Esophagus (tissue), 2 donors: ENCODE measurements around the gene PPP1CA. TPM values are rescaled to one million over a fixed set of nuclear protein-coding genes. Genes with fewer than 3 reads are reported as not detected.

Source experiments
- H3K27ac ChIP-seq, 2 donors: one replicate each; pipeline ENCODE4 v1.5.1; 2013; ENCODE audit warnings: low read depth in 2 of 2, mild to moderate bottlenecking in 2 of 2, inconsistent platforms in 1 of 2, low read length in 1 of 2, moderate library complexity in 1 of 2
- H3K27me3 ChIP-seq, 2 donors: one replicate each; pipeline ENCODE4 v1.6.1; 2013; ENCODE audit warnings: low read length in 2 of 2, control low read depth in 1 of 2, mild to moderate bottlenecking in 1 of 2; ENCODE audit not compliant: insufficient read depth in 2 of 2, control insufficient read depth in 1 of 2
- H3K36me3 ChIP-seq, 2 donors: one replicate each; pipeline ENCODE4 v1.6.1; 2013; ENCODE audit warnings: low read length in 1 of 2; ENCODE audit not compliant: control insufficient read depth in 2 of 2, insufficient read depth in 2 of 2
- H3K4me1 ChIP-seq, 2 donors: one replicate each; pipeline ENCODE4 v1.6.1; 2013; ENCODE audit warnings: low read length in 1 of 2; ENCODE audit not compliant: control insufficient read depth in 2 of 2, insufficient read depth in 2 of 2
- H3K4me3 ChIP-seq, 2 donors: one replicate each; pipeline ENCODE4 v1.5.1; 2013; ENCODE audit warnings: low read length in 2 of 2, mild to moderate bottlenecking in 2 of 2, low read depth in 1 of 2, moderate library complexity in 1 of 2
- H3K9me3 ChIP-seq, 2 donors: one replicate each; pipeline ENCODE4 v1.6.1; 2013; ENCODE audit warnings: mild to moderate bottlenecking in 2 of 2, low read depth in 1 of 2, low read length in 1 of 2, moderate library complexity in 1 of 2; ENCODE audit not compliant: control insufficient read depth in 2 of 2, insufficient read depth in 1 of 2
- WGBS, 2 donors: extraction: QIAGEN DNeasy Blood & Tissue Kit; methylation state at CpG; one replicate each; pipeline ENCODE4 v1.1.7; 2013; 5-methylcytosine and 5-hydroxymethylcytosine counted together
- polyA plus RNA-seq, 2 donors: library from polyadenylated mRNA; stranded (reverse); fragments of 200-250 nt; gene quantifications; one replicate each; pipeline ENCODE4 v1.2.3, GENCODE V29; 2013
- donor health status: healthy with polysubstance abuse.
- donor health status: Bipolar disorder and iron deficiency.

Gene PPP1CA
- polyA plus RNA-seq, 2 donors, result 105 to 149 TPM

DNA sequence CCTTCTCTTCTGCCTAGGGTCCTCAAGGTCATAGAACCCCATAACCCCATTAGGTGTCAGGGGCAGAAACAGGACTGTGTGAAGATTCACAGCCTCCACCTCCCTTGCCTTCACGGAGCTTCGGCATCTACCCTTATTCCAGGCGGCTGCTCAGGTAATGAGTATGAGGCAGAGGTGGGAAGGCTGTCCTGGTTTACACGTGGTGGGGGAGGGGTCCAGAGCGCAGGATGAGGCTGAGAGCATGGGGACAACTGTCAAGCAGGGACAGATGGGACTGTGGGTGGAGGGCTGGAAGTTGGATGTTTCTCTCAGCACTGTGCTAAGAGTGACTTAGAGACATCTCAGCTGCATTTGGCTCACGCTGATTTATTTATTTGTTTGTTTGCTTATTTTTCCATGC is 14.1 kb downstream of the PPP1CA start:
- H3K27ac ChIP-seq, result no peak overlapping the region
- H3K27me3 ChIP-seq, result no peaks in the 10 kb centered on the region
- H3K4me1 ChIP-seq, result peaks cover 2 to 7% of the 10 kb centered on the region in 2 donors
- H3K36me3 ChIP-seq, result no peaks in the 10 kb centered on the region
- no peaks in the 10 kb centered on the region for H3K9me3 ChIP-seq
- 64 to 71% methylated on average over 6 of the region's 6 CpGs for WGBS, 2 donors
- H3K4me3 ChIP-seq, result no peak overlapping the region

DNA sequence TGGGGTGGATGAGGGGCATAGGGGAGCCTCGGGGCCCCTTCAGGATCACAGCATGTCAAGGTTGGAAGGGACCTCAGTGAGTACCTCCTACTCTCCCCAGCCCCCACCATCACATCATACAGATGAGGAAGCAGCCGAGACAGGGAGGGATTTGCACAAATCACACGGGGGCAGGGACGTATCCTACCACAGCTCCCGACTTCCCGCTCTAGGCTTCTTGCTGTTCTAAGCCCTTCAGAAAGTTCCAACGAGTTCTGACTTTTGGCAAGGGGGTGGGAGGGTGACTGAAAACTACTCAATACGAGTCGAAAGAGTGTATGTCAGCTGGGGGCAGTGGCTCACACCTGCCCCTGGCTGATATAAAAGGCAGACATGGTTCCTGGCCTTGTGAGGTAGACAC is 14.6 kb downstream of the PPP1CA start:
- H3K9me3 ChIP-seq, result no peaks in the 10 kb centered on the region
- no peak overlapping the region for H3K4me3 ChIP-seq
- no peaks in the 10 kb centered on the region for H3K27me3 ChIP-seq
- no peaks in the 10 kb centered on the region for H3K36me3 ChIP-seq
- no peak overlapping the region for H3K27ac ChIP-seq
- WGBS, 2 donors, result 48 to 51% methylated on average over 9 of the region's 9 CpGs
- peaks cover 2 to 4% of the 10 kb centered on the region in 2 donors for H3K4me1 ChIP-seq

DNA sequence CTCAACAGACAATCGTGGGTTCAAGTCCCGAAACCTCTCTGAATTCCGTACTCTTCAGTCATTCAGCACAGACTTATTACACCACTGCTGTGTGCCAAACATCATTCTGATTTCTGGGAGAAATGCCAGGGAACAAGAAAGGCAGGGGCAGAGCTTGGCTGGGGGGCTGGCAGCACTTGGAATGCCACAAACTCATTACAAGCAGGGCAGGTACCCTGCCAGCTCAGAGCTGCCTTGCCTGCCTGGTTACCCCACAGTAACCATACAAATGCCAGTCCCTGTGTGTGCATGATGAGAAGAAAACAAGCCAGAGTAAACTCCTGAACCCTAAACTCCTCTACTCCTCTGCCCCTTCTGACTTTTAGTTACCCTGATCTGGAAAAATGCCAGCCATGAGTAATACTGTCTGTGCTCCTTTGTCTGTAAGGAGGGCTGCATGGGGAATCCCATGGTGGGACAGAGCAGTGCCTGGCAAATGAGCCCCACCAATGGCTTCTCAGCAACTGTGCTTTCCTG is 16.7 kb downstream of the PPP1CA start:
- no peaks in the 10 kb centered on the region for H3K9me3 ChIP-seq
- WGBS, 2 donors, result 41 to 46% methylated on average over 3 of the region's 3 CpGs
- H3K27me3 ChIP-seq, result no peaks in the 10 kb centered on the region
- H3K4me3 ChIP-seq, result no peak overlapping the region
- H3K27ac ChIP-seq, result no peak overlapping the region
- peaks cover 2 to 7% of the 10 kb centered on the region in 2 donors for H3K4me1 ChIP-seq
- no peaks in the 10 kb centered on the region for H3K36me3 ChIP-seq

DNA sequence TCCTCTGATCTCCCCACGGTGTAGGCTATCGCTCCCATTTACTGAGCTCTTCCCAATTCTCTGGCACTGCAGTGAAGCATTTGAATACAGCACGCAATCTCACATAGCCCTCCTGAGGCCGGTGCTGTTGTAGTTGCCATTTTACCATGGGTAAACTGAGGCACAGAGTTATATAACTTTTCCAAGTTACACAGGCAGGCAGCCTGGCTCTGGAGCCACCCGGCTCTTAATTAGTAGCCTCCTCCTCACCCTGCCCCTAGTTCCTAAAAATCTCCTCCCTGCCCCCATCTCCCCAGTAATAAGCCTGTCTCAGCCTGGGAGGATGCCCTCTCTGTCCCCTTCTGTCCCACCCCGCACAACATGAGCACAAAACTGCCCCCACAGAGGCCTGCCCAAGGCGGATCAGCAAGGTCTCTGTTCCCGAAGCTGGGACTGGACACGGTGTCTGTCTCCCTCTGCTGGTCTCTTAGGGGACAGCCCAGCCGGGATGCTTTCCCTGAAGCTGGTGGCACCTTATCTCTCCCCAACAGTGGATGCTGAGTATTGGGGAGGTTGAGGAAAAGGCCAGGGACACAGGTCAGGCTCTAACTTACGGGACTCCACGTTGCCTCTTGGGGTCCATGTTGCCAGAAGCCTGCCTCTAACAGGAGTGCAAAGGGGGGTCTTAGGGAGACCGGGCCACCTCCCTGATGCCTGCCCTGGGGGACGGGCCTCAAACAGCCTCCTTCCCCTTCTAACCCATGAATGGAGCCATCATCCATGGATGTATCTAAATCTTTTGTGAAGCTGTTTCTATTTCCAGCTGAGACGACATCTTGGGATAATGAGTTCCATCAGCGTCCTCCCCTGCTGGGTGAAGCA is 19.2 kb downstream of the PPP1CA start:
- no peaks in the 10 kb centered on the region for H3K27me3 ChIP-seq
- no peaks in the 10 kb centered on the region for H3K9me3 ChIP-seq
- no peaks in the 10 kb centered on the region for H3K36me3 ChIP-seq
- 38 to 39% methylated on average over 16 of the region's 16 CpGs for WGBS, 2 donors
- peaks cover 2 to 13% of the 10 kb centered on the region in 2 donors for H3K4me1 ChIP-seq
- no peak overlapping the region for H3K4me3 ChIP-seq
- H3K27ac ChIP-seq, result no peak overlapping the region

DNA sequence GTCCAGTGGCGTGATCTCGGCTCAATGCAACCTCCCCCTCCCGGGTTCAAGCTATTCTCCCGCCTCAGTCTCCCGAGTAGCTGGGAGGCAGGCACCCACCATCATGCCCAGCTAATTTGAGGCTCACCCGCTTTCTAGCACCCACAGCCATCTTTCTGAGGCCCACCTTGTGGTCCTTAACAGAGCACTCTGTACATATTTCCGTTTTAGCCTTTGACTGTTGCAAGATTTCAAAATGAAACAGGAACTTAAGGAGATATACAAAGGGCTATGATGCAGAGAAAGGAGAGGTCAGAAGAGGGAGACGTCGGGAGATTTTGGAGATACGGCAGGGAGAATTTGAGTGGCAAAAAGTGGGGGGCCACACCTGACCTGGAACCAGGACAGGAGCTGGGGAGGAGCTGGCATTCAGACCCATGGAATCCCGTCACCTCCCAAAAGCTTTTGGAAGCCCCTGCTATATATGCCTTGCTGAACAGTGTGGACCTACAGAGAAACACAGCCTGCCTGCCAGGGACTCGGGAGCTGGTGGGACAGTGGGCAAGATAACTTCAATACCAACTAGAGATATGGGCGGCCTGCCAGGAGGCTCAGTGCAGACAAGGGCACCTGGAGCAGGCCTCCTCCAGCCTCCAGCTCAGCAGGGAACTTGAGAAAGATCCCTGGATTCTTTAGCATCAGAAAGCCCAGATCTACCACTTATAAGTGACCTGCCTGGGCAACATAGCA is 20.2 kb downstream of the PPP1CA start:
- H3K4me1 ChIP-seq, result peaks cover 2 to 13% of the 10 kb centered on the region in 2 donors
- WGBS, 2 donors, result 77 to 81% methylated on average over 13 of the region's 13 CpGs
- no peaks in the 10 kb centered on the region for H3K27me3 ChIP-seq
- no peak overlapping the region for H3K4me3 ChIP-seq
- H3K9me3 ChIP-seq, result no peaks in the 10 kb centered on the region
- peak overlapping the region in 1 of 2 donors; percentile 39 for H3K27ac ChIP-seq
- H3K36me3 ChIP-seq, result no peaks in the 10 kb centered on the region

DNA sequence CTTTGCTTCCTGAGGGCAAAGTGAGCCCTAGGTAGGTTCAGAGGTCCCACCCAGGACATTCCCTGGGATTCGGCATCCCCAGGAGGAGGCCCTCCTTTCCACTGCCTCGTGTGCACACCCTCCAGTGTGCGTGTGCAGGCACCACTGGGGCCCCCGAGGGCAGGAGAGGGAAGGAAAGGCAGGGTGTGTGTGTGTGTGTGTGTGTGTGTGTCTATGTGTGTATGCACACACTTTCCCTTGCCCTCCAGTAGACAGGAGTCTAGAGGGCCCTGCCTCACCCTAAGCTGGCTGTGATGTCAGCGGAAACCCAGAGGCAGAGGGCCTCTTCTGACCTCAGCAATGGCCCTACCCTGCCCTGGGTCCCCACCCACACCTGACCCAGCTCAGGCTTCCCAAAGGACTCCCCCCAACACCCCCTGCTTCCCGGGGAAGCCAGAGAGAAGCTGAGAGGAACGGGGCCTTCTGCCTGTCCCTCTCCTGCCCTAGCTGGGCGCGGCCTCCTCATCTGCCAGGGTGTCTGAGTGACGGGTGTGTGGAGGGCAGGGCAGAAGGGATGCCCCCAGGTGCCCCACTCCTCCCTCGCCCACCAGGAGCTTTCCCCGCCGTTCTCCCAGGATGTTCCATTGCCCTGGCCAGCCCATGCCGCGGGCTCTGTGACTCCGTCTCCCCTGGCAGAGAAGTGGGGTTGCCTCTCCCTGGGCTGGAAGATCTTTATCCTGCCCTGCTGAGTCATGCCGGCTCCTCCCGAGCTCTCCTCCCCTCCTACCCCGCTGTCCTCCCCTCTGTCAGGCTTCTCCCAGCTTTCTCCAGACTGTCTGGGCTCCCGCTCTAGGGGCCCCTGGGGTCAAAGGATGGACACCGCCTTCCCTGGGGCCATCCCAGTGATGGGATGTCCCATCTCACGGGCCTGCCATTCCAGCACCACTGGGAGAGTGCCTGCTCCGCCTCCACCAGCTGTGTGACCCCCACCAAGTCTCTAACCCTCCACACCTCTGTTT is 22.3 kb downstream of the PPP1CA start:
- Histone ChIP-seq H3K9me3 (no peaks in the 10 kb centered on the region), H3K4me3 (no peak overlapping the region), H3K27ac (peak overlapping the region in 1 of 2 donors; percentile 78), H3K4me1 (peaks cover 3 to 19% of the 10 kb centered on the region in 2 donors), H3K27me3 (no peaks in the 10 kb centered on the region), H3K36me3 (no peaks in the 10 kb centered on the region)
- 46 to 51% methylated on average over 21 to 23 of the region's 23 CpGs for WGBS, 2 donors

DNA sequence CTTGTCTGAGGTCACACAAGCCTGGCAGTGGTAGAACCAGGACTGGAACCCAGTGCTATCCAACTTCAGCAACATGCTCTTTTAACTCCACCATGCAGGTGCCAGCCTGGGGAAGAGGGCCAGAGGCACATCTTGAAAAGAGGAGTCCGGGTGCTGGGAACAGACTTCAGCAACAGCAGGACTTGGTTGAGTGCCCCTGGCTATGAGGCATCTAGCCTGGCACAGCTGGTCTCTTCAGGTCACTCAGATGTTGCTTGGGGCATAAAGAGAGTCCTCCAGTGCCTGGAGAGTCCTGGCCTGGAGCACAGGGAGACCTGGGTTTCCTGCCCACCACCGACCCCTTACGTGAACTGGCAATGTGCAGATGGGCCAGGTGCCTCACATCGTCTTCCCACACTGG is 23.1 kb downstream of the PPP1CA start:
- Histone ChIP-seq H3K36me3 (no peaks in the 10 kb centered on the region), H3K4me1 (peaks cover 6 to 25% of the 10 kb centered on the region in 2 donors), H3K9me3 (no peaks in the 10 kb centered on the region), H3K27me3 (no peaks in the 10 kb centered on the region), H3K27ac (no peak overlapping the region), H3K4me3 (no peak overlapping the region)
- 82 to 94% methylated on average over 4 of the region's 4 CpGs for WGBS, 2 donors

DNA sequence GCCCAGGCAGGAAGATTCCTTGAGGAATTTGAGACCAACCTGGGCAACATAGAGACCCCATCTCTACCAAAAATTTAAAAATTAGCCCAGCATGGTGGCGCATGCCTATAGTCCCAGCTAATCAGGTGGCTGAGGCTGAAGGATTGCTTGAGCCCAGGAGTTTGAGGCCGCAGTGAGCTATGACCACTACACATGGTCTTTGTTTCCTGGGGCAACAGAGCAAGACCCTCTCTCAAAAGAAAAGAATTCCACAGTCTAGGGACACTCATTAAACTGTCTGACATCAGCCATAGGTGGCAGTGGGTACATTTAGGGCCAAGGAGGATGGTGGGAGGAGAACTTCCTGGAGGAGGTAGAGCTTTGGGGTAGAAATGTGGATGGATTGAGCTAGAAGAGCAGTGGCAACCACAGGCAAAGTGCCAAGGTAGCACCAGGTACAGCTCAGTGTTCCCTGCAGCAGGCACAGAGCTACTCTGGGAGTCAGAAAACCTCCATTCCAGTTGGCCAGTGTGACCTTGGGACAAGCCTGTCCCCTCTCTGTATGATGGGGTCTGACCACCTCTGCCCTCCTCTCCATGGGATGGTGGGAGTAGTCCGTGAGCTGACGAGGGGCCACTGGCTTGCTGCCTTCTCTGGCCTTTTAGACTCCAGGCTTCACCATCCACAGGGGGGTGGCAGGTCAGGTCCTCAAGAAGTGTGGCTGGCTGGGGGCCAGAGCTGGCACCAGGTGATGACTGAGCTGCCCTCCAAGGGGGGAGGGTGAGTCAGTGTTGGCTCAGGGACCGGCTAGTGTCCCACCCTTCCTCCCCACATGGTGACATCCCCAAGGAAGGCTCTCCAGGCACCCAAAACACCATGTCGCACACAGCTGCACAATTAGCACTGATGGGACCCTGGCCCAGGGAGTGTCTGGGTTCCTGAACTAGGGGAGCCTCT is 24.5 kb downstream of the PPP1CA start:
- Histone ChIP-seq H3K36me3 (no peaks in the 10 kb centered on the region), H3K4me3 (no peak overlapping the region), H3K4me1 (peaks cover 6 to 24% of the 10 kb centered on the region in 2 donors), H3K27me3 (no peaks in the 10 kb centered on the region), H3K9me3 (no peaks in the 10 kb centered on the region), H3K27ac (no peak overlapping the region)
- 85 to 86% methylated on average over 6 of the region's 6 CpGs for WGBS, 2 donors
